Stimulated activated CD4-positive, alpha-beta T cell treated with anti-CD3 and anti-CD28 coated beads, Interleukin-15, amount 100 ng/mL, for 48 hours (primary cell): Measurements from ENCODE around the gene INTS11.
"Not testable (repeated sequence)": the region's sequence is repeated elsewhere in the genome, so short reads cannot be mapped to it uniquely, and the experiment has no call there.

ENCODE experiments used
- DNase-seq, 2 donors: peaks; one replicate each; pipeline ENCODE4 v3.0.0-alpha.2; 2020; ENCODE audit warnings: low read depth in 2 of 2

The INTS11 gene

DNA sequence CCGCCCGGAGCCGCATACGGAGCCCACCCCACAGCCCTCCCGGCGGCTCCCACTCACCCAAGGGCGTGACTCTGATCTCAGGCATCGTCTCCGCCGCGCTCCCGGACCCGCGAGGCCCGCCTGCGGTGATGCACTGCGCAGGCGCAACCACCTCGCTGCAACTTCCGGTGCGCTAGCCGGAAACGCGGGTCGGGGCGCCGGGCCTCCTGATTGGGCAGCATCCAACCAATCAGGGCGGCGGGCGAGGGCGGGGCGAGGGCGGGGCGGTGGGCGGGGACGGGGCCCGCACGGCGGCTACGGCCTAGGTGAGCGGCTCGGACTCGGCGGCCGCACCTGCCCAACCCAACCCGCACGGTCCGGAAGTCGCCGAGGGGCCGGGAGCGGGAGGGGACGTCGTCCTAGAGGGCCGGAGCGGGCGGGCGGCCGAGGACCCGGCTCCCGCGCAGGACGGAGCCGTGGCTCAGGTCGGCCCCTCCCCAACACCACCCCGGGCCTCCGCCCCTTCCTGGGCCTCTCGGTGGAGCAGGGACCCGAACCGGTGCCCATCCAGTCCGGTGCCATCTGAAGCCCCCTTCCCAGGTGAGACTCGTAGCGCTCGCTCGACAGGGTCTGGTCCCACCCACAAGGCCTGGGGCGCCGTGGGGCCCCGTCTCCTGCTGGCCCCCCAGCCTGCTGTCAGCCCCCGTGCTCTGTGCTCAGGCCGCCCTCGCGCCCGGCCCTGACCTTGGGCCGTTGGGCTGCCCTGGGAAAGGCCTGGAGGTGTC is at the start of gene INTS11, which contains the start of gene CPTP:
TSS of gene INTS11 (minus strand) at position 137 of the 764 bp plus-strand sequence. CDS start at position 85, 52 bp downstream.
TSS of gene CPTP (plus strand) at position 279 of the 764 bp plus-strand sequence. CDS start 2,109 bp downstream, outside the sequence.
- peak; percentile 94 to 95 for DNase-seq

DNA sequence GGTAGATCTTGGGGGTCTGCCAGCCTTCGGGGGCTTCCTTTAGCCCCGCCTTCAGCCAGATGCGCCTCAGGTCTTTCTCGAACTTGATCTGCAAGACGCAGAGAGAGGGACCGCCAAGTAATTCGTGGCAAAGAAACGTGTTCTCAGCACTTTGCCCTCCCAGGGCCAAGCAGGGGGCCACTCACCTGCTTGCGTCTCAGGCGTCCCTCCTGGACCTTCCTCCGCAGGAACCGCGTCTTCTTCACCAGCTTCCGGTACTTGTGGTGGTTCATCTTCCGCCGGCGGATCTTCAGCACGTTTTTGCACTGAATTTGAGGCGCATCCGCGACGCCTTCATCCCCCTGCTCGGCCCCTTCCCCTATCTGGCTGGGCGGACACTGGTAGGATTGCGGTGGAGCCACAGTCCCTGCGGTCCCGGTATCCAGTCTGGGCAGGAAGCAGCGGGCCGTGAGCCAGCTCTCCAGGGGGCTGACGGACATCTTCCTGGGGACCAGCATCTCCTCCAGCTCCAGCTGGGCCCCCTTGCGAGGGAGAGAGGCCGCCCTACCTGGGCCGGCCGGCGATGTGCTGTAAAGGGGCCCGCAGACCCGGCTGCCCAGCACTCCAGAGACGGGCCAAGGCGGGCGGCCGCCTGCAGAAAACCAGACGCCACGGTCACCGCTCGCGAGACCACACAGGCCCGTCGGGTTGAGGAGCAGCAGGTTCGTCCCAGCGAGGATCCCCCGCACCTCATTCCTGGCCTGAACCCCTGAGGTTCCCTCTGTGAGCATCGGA is 49.5 kb upstream of the INTS11 start:
- DNase-seq: no peak

DNA sequence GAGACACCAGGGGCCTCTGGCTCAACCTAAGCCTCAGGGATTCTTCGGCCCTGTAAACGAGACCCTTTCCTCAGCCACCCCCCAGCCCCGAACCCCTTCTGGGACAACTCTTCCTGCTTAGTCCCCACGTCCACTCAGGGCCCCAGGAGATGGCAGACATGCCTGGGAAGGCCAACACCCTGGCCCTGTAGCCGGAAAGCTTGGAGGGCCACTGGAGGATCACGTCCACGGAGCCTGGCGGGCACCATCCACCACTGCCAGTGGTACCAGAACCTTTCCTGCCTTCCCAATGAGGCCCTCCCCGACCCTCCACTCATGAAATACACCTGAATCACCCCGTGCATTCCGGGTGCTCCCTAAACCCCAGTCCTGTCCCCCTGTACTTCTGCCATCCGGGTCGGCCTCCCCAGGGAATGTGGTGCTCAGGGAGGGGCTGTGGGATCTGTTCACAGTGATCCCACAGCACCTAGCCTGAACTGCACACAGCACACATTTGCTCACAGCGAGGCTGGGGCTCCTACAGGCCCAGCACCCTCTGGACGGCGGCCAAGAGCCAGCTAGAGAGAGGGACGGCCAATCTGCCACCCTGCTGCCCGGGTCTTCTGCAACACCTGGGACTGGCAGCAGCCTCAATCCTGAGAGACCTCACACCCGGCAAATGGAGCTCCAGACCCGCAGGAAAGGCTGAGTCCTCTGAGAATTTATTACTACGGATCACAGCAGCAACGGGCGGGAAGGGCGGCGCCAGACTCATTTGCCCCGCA is 48.8 kb upstream of the INTS11 start:
- DNase-seq: no peak

DNA sequence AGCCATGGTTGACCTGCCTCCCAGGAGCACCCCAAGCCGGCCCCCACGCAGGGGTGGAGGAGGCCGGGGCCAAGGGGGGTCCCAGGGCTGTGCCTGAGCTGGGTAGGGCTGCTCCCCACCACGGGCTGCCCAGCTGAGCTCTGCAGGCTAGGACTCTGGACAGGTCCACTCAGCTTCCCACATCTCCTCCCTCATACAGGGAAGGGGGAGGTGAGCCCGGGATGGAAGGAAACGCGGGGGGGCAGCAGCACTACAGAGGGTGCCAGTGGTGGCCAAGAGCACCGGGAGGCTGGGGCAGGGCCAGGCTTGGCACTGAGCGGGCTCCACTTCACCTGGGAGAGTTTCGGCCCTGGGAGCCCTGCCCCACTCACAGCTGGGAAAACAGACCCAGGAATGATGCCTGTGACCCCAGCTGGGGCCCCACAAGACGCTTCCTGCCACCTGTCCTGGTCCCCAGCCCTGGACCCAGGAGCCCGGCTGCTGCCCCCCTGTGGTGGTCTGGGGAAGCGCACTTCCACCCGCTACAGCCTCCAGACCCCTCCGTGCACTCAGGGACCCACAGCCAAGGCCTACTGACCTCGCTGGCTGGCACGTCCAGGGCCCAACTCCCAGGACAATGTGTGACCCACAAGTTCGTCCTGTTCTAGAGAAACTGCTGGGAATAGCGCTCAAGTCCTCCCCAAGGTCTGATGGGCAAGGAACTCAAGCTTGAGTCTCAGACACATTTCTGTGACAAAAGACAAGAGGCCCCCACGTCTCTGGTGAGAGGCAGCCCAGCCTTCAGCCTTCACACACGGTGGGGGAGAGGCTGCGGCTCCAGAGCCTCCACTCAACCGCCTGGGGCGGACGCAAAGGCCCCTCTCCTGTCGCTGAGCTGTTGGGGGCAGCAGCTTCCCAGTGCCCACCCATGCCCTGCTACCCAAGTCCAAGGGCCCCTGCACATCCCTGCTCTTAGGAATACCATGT is 47.6 kb upstream of the INTS11 start:
- DNase-seq: peak; percentile 40 to 72

DNA sequence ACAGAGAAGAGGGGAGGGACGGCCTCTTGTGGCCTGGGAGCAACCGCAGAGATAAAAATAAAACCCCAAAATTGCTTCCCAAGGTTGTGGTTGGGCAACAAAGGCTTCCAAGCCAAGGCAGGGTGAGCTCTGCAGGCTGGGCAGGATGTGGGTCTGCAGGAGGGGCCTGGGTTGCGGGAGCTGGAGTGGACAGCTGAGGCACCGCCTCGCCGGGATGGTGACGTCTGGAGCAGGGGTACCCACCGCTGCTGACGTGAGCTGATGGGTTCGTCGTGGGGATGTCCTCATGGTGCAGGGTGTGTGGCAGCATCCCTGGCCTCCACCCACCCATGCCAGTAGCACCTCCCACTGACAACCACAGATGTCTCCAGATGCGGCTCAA is 46.9 kb upstream of the INTS11 start:
- DNase-seq: no peak

DNA sequence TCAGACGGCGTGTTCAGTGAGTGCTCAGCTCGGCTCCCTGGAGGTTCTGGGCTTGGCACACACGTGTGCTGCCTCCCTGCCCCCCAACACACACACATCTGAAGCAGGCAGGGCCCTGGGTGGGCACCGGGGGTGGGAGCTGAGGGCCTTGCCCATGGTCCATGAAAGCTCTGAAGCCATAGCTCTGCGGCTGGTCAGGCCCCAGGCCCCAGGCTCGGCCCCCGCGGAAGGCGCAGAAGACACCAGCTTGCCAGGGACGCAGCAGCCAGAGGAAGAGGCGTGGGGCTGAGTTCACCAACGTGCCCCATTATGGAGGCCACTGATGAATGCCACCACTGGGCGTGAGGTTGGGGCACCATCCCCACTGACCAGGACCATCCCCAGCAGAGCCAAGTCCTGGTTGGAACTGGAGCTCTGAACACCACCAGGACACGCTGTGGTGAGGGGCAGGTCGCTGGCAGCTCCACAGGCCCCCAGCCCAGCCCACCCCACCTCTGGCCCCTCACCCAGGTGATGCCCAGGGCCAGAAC is 46.4 kb upstream of the INTS11 start:
- DNase-seq: no peak

DNA sequence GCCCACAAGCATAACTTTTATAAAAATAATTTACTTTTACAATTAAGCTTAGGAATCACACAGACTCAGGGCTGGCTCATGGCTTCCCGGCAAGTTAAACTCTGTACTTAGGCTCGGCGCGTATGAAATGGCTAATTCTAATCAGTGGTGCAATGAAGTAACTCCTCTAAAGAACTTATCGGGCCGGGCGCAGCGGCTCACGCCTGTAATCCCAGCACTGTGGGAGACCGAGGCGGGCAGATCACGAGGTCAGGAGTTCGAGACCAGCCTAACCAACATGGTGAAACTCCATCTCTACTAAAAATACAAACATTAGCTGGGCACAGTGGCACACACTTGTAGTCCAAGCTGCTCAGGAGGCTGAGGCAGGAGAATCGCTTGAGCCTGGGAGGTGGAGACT is 45.6 kb upstream of the INTS11 start:
- not testable (repeated sequence) for DNase-seq

DNA sequence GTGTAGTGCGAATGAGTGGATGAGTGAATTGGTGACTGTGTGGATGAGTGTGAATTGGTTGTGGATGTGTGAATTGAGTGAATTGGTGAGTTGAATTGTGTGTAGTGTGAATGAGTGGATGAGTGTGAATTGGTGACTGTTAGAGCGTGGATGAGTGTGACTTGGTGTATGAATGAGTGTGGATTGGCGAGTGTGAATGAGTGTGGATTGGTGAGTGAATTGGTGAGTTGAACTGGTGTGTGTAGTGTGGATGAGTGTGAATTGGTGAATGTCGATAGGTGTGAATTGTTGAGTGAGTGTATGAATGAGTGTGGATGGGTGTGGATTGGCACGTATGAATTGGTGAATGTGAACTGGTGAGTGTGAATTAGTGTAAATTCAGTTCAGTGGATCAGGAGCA is 42.9 kb upstream of the INTS11 start:
- no peak for DNase-seq

DNA sequence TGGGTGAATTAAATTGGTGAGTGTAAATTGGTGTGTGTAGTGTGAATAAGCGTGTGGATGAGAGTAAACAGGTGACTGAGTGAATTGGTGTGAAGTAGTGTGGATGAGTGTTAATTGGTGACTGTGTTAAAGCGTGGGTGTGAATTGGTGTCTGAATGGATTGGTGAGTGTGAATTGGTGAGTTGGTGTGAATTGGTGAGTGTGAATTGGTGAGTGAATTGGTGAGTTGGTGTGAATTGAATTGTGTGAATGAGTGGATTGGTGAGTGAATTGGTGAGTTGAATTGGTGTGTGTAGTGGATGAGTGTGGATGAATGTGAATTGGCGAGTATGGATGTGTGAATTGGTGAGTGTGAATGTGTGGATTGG is 42.2 kb upstream of the INTS11 start:
- no peak for DNase-seq

DNA sequence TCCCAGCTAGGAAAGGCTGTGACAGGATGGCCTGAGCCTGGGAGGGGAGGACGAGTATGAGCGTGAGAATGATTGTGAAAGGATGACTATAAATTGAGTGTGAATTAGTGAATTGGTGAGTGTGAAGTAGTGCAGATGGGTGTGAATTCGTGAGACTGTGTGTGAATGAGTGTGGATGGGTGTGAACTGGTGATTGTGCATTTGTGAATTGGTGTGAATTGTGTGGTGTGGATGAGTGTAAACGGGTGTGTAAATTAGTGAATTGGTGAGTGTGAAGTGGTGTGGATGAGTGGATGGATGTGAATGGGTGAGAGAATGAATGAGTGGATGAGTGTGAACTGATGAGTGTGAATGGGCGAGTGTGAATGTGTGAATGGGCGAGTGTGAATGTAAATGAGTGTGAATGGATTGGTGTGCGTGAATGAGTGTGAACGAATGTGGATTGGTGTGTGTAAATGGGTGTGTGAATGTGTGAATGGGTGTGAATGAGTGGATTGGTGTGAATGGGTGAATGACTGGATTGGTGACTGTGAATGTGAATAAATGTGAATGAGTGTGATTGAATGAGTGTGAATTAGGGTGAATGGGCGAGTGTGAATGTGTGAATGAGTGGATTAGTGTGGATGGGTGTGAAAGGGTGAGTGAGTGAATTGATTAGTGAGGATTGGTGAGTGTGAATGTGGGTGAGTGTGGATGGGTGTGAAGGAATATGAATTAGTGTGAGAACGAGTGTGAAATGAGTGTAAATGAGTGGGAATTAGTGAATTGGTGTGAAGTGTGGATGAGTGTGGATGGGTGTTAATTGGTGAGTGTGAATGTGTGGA is 41.6 kb upstream of the INTS11 start:
- DNase-seq: no peak

DNA sequence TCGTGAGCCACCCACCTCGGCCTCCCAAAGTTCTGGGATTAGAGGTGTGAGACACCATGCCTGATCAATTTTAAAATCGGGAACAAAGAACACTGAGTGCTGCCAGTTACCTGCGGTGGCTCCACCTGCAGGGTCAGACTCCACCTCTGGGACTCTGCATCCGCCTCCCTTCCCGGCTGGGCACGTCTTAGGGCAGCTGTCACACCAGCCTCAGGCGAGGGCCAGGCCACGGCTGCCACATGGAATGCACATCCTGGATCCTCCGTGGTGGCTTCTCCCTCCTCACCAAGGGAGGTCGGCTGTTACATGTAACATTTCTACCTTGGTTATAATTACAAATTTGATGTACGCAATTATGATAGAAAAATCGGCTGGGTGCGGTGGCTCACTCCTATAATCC is 39.8 kb upstream of the INTS11 start:
- DNase-seq: no peak

DNA sequence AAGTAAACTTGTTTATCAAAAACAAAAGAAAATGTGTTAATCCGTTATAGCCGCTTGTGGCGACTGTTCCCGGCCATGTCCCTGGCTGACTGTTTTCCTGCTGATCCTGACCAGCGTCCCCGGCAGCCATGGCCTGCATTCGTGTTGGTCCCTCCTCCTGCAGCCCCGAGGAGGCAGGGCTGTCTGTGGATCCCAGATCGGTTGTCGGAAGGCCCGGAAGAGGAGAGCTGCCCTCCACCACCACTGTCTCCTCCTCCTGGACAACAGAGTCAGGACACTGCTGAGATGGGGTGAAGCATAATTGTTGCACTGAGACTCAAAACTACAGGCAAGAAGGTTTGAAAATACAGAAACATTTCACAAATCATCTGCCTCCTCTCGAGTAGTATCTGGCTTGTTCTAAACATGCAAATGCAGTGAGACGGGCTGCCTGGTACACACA is 37.5 kb upstream of the INTS11 start:
- DNase-seq: no peak

DNA sequence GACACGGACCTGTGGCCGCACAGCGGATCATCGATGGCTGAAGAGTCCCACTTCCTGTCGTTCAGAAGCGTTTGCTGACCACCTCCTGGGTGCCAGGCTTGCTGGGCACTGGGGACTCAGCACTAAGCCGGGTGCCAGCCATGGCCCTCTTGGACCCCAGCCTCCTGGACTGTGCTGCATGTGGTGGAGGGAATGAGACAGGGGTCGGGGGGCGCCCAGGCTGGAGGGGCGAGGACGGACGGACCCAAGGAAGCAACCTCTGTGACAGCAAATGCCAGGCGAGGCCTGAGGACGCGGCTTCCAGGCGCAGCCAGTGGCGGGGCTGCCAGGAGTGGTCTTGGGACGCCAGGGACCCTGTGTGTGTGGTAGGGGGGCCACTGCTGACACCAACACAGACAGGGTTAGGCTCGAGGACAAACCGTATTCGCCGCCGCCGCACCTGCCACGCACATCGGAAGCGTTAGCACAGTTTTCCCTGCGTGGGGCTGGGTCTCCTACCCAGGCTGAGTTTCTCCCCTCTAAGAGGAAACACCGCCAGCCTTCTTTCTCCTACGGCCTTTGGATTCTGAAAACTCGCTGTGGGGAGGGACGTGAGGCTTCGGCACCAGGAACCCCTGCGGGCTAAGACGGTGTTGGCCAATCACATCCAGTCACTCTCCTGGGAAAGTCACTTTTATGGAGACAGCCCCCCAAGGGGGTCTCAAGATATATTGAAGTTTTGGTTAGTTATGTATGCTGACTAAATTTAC is 36.9 kb upstream of the INTS11 start:
- no peak for DNase-seq

DNA sequence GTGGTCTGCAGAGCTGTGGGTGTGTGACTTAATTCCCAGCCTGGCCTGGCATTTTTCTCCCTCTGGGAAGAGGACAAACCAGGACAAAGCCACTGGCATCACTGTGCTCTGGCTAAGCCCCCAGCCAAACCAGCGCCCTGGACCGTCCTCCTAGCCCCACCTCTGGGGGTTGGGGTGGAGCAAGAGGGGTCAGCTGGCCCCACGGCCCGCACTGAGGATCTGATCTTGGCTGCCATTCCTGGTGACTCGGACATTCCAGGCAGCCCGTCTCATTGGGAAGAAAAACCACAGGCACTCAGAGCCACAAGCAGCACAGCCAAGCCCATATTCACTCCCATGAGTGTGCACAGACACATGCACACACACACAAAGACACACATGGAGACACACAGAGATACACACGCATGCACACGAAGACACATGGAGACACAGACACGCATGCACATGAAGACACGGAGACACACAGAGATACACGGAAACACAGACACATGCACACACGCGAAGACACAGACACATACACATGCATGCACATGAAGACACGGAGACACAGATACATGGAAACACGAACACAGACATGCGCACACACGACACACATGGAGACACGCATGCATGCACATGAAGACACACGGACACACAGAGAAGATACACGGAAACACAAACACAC is 36.2 kb upstream of the INTS11 start:
- no peak for DNase-seq

DNA sequence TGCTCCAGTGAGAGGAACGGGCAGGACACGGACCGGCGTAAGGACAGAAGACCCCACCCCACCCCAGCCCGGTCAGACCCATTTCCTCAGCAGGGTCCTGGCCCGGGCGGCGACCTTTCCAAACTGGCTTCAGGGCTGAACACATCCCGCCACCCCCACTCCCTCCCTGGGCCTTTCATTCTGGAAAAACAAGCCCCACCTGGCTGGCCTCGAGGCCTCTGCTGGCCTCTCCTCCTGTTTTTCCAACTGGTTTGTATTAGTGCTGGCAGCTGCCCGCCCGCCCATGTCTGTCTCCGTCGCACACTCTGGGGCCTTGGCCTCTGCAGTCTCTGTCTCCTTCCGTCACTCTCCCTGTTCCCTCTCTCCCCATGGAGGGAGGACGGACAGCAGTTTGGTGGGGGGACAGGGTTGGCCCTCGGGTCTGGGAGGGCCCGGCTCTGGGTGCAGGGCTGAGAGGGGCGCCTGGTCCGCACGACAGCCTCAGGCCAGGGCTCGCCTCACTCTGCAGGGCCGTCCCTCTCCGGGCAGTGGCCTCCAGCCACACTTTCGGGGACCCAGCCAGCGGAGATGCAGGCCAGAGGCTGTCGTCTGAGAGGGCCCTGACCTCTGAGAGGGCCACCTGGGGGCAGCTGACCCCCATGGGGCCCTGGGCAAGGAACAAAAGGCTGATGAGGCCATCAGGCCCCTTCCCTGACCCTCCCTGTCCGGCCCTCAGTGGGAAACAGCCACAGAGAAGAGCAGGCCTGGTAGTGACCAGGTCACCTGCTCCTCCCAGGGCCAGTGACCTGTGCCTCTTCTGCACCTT is 35.4 kb upstream of the INTS11 start:
- no peak for DNase-seq

DNA sequence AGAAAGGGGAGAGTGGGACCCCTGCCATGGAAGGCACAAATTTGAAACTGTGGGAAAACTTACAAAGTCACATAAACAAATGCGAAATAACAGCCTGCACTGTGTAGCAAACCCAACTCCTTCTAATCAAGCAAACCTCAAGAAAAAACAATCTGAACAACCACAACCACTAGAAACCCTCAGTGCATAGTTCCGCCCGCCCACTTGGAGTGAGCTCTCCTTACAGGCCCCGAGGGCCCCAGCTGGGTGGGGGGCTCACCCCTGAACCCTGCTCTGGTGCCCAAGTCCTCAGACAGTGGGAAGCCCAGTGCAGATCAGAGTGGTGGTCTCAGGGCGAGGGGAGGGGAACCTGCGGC is 34.8 kb upstream of the INTS11 start:
- no peak for DNase-seq

DNA sequence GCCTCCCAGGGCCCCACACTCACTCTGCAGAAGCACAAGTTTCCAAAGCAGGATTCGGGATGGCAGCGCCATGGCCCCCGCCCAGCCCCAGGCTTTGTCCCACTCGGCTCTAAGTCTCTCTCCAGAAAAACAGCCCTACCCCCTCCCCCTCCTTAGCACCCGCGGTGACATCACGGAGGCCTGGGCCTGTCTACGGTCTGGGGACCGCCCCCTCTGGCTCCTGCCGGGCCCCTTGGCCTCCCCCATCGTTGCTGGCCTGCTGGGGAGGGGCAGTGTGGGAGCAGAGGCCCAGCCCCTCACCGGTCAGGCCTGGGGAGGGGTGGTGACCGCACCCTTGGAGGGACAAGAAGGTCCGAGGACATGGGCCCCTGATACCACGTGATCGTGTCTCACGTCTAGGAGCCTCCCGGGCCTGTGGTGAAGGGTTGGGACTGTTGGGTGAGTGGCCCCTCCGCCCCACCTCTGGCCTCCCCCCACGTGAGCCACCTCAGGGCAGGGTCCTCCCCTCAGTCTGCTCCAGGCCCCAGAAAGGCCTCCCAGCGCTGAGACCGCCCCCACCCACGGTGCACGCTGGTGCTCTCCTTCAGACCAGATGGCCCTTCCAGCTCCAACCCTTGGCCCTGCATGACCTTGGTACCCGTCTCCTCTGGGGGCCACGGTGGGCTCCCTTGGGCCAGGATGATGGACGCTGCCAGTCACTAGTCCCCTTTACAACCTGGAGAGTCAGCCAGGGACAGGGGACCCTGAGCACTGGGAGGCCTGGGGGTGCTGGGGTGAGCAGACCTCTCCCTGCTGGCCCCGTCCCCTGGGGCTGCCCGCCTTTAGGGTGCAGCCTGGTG is 34.2 kb upstream of the INTS11 start, which contains the start of gene MXRA8:
TSS of gene MXRA8 (minus strand) at position 123 of the 839 bp plus-strand sequence. CDS start at position 72, 51 bp downstream.
- no peak for DNase-seq
